Measurements from ENCODE around the gene ASB11. TPM values are rescaled to one million over a fixed set of nuclear protein-coding genes. Genes with fewer than 3 reads are reported as not detected.
"Not testable (repeated sequence)": the region's sequence is repeated elsewhere in the genome, so short reads cannot be mapped to it uniquely, and the experiment has no call there.

The ASB11 gene
- total RNA-seq, 1 donor from 2014 or later: not detected

DNA sequence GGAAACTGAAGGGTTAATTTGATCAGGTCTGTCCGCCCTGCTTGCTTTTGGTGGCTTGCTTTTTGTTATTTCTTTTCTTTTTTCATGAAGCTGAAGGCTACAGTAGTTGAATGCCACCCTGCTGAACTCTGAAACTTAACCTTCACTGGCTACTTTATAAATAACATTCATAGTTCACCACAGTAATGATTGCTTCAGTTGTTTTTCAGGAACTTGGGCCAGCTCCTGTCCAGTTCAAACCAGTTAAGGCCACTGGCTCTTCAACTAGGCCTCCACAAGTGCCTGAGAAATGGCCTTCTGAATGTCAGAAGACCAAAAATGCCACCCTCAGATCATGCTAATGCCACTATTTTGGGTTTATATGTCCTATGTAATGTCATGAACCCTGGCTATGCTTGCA, 37.8 kb downstream of the ASB11 start:
- TF ChIP-seq EZH2 (IDR thresholded peaks at IDR 0.05; ENCODE audit: insufficient read depth, low read length): no peak
- TF ChIP-seq, protein P1, sequence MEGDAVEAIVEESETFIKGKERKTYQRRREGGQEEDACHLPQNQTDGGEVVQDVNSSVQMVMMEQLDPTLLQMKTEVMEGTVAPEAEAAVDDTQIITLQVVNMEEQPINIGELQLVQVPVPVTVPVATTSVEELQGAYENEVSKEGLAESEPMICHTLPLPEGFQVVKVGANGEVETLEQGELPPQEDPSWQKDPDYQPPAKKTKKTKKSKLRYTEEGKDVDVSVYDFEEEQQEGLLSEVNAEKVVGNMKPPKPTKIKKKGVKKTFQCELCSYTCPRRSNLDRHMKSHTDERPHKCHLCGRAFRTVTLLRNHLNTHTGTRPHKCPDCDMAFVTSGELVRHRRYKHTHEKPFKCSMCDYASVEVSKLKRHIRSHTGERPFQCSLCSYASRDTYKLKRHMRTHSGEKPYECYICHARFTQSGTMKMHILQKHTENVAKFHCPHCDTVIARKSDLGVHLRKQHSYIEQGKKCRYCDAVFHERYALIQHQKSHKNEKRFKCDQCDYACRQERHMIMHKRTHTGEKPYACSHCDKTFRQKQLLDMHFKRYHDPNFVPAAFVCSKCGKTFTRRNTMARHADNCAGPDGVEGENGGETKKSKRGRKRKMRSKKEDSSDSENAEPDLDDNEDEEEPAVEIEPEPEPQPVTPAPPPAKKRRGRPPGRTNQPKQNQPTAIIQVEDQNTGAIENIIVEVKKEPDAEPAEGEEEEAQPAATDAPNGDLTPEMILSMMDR (IDR thresholded peaks at IDR 0.05; ENCODE audit: insufficient read depth, low read depth, low read length): no peak
- H3K79me2 ChIP-seq (ENCODE audit: insufficient read depth, low read length): no peaks in the 10 kb centered on the region
- no peaks in the 10 kb centered on the region for H3K9me3 ChIP-seq (ENCODE audit: insufficient read depth, low read depth, low read length)
- no peaks in the 10 kb centered on the region for H3K4me1 ChIP-seq (ENCODE audit: insufficient read depth, low read length)
- no peak overlapping the region for H3K27ac ChIP-seq (ENCODE audit: low read depth, low read length)
- Mint-ChIP-seq H3K36me3 (ENCODE audit: low read depth, unreplicated experiment) (no peaks in the 10 kb centered on the region), H3K4me3 (ENCODE audit: unreplicated experiment) (no peak overlapping the region), H3K4me1 (ENCODE audit: low read depth, unreplicated experiment) (no peaks in the 10 kb centered on the region), H3K9me3 (ENCODE audit: unreplicated experiment) (no peaks in the 10 kb centered on the region), H3K27me3 (ENCODE audit: low read depth, unreplicated experiment) (no peaks in the 10 kb centered on the region), H3K27ac (ENCODE audit: unreplicated experiment) (no peak overlapping the region)
- H3K27me3 ChIP-seq (ENCODE audit: insufficient read depth, low read length): no peaks in the 10 kb centered on the region
- no peak overlapping the region for H3K4me3 ChIP-seq (ENCODE audit: insufficient read depth, low read depth, low read length)
- peak; percentile 63 for FAIRE-seq
- H3K36me3 ChIP-seq (ENCODE audit: insufficient read depth, low read length): no peaks in the 10 kb centered on the region
- no peak overlapping the region for H3K4me2 ChIP-seq (ENCODE audit: low read length)
- H3K9ac ChIP-seq (ENCODE audit: low read length): no peak overlapping the region
- H2AFZ ChIP-seq (ENCODE audit: low read depth, low read length): no peak overlapping the region
- H4K20me1 ChIP-seq (ENCODE audit: insufficient read depth, low read length): no peaks in the 10 kb centered on the region
- DNase-seq (ENCODE audit: low read depth): no peak

- no peak overlapping the region for H3K27ac Mint-ChIP-seq (ENCODE audit: unreplicated experiment)
- FAIRE-seq (no peak), DNase-seq (ENCODE audit: low read depth) (no peak)
- H3K4me2 ChIP-seq (ENCODE audit: low read length): no peak overlapping the region
- H2AFZ ChIP-seq (ENCODE audit: low read depth, low read length): no peak overlapping the region
- H3K4me3 Mint-ChIP-seq (ENCODE audit: unreplicated experiment): no peak overlapping the region
- no peak for TF ChIP-seq EZH2 (IDR thresholded peaks at IDR 0.05; ENCODE audit: insufficient read depth, low read length)
- TF ChIP-seq, protein P1 (IDR thresholded peaks at IDR 0.05; ENCODE audit: insufficient read depth, low read depth, low read length): no peak
- no peaks in the 10 kb centered on the region for H3K36me3 ChIP-seq (ENCODE audit: insufficient read depth, low read length)
- H3K27me3 ChIP-seq (ENCODE audit: insufficient read depth, low read length): no peaks in the 10 kb centered on the region
- H3K4me1 Mint-ChIP-seq (ENCODE audit: low read depth, unreplicated experiment): peaks cover under 1% of the 10 kb centered on the region
- no peaks in the 10 kb centered on the region for H4K20me1 ChIP-seq (ENCODE audit: insufficient read depth, low read length)
- no peaks in the 10 kb centered on the region for H3K79me2 ChIP-seq (ENCODE audit: insufficient read depth, low read length)
- no peak overlapping the region for H3K27ac ChIP-seq (ENCODE audit: low read depth, low read length)
- H3K4me1 ChIP-seq (ENCODE audit: insufficient read depth, low read length): no peaks in the 10 kb centered on the region
- no peaks in the 10 kb centered on the region for H3K9me3 Mint-ChIP-seq (ENCODE audit: unreplicated experiment)
- H3K9me3 ChIP-seq (ENCODE audit: insufficient read depth, low read depth, low read length): no peaks in the 10 kb centered on the region
- H3K27me3 Mint-ChIP-seq (ENCODE audit: low read depth, unreplicated experiment): no peaks in the 10 kb centered on the region
- no peaks in the 10 kb centered on the region for H3K36me3 Mint-ChIP-seq (ENCODE audit: low read depth, unreplicated experiment)
- H3K9ac ChIP-seq (ENCODE audit: low read length): no peak overlapping the region
- no peak overlapping the region for H3K4me3 ChIP-seq (ENCODE audit: insufficient read depth, low read depth, low read length)
These were observed 40.5 kb downstream of the ASB11 start for GRCh38 chrX:15274946-15275345.

GRCh38 chrX:15273275-15273674, 42.2 kb downstream of the ASB11 start:
- H3K4me3 Mint-ChIP-seq (ENCODE audit: unreplicated experiment); H3K27me3 ChIP-seq (ENCODE audit: insufficient read depth, low read length); H3K27ac ChIP-seq (ENCODE audit: low read depth, low read length); H3K9ac ChIP-seq (ENCODE audit: low read length); H3K4me2 ChIP-seq (ENCODE audit: low read length); H3K36me3 ChIP-seq (ENCODE audit: insufficient read depth, low read length); H3K9me3 Mint-ChIP-seq (ENCODE audit: unreplicated experiment); H3K36me3 Mint-ChIP-seq (ENCODE audit: low read depth, unreplicated experiment); H3K27me3 Mint-ChIP-seq (ENCODE audit: low read depth, unreplicated experiment); H3K4me1 Mint-ChIP-seq (ENCODE audit: low read depth, unreplicated experiment); FAIRE-seq; H3K79me2 ChIP-seq (ENCODE audit: insufficient read depth, low read length); H4K20me1 ChIP-seq (ENCODE audit: insufficient read depth, low read length); H2AFZ ChIP-seq (ENCODE audit: low read depth, low read length); DNase-seq (ENCODE audit: low read depth); H3K4me1 ChIP-seq (ENCODE audit: insufficient read depth, low read length); H3K4me3 ChIP-seq (ENCODE audit: insufficient read depth, low read depth, low read length); H3K27ac Mint-ChIP-seq (ENCODE audit: unreplicated experiment); H3K9me3 ChIP-seq (ENCODE audit: insufficient read depth, low read depth, low read length): not testable (repeated sequence)
